C4-2B (cell line): ENCODE data around the gene RNF207.
A peak's percentile ranks its signal among the peaks of the same experiment; 100 is the strongest.

Experiments
- H3K27ac ChIP-seq: fragments of 450-650 bp; 2 replicates; pipeline ENCODE4 v1.5.1; 2017
- CTCF ChIP-seq: fragments of 450-650 bp; conservative IDR thresholded peaks from 2 replicates; pipeline ENCODE4 v1.5.1; 2017; ENCODE audit warnings: mild to moderate bottlenecking
- ZFX ChIP-seq: fragments of 450-650 bp; IDR thresholded peaks from 2 replicates; pipeline ENCODE4 v1.6.1; 2017

Gene RNF207

GRCh38 chr1:6205849-6206519 lies at the start of gene RNF207:
TSS of gene RNF207 (plus strand) at chr1:6206119. CDS start at chr1:6206536, 417 bp downstream.
- H3K27ac ChIP-seq = peak within 1 kb of the TSS; percentile 84
- TF ChIP-seq CTCF (no peak), ZFX (peak; percentile 92)

DNA sequence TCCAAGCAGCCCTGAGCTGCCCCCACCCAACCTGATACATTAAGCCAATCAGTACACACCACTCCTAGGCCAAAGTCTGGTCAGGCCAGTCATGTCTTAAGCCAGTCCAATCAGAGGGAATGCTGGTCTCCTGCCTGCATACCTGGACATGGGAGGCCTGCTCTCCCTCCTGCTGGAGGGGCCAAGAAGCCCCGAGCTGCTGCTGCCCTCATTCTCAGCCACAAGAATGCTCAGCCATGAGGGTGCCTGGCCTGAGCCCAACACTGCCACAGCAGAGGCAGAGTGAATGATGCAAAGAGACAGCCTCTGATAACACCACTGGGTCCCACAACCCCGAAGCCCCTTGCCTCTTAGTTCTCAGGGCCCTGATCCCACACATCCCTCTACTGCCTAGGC lies 48.8 kb upstream of the RNF207 start:
- peak overlapping the region; percentile 51 for H3K27ac ChIP-seq
- TF ChIP-seq ZFX (no peak), CTCF (no peak)

DNA sequence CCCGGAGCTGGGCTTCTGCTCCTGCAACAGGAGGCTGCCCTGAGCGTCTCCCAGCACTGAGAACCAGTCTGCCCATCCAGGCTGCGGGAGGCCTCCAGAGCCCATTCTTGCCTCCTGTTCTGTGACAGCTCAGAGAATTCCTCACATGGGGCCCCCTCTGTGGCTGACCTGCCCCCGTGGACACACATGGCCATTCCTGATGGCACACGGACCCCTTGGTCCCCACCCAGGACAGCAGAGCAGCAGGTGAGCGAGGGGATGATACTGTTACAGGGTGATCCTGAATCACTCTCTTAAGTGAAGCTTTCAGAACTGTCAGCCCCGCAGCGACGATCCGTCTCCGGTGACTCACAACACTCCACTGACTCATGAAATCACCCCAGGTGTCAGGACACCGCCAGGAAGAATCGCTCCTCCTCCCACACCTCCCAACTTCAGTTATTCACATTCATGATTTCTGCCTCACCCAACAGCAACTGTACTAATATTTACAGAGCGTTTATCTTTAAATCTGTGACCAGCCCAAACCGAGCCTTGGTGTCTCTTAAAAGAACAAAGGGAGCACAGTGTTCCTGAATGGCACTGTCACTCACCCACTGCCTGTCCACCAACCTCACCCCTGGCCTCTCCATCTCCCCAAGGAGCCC lies 48.3 kb upstream of the RNF207 start:
- H3K27ac ChIP-seq = peak overlapping the region; percentile 51
- no peak for TF ChIP-seq CTCF
- TF ChIP-seq ZFX = no peak

GRCh38 chr1:6158181-6158580 lies 47.7 kb upstream of the RNF207 start:
- H3K27ac ChIP-seq = peak overlapping the region; percentile 51
- no peak for TF ChIP-seq ZFX
- no peak for TF ChIP-seq CTCF

DNA sequence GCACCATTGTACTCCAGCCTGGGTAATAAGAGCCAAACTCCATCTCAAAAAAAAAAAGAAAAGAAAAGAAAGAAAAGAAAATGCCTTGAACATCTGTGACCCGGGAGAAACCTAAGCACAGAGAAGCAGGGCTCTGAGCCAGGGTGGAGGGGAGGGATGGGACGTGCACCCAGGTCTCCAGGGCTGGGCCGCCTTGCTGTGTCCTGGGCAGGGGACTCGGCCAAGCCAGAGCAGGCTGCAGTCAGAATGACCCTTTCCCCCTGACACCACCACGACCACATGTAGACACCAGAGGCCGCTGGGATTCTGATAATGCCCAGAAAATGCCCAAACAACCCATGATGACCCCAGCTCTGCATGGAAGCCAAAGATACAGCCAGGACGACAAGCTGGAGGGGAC lies 43.6 kb upstream of the RNF207 start:
- TF ChIP-seq ZFX = no peak
- no peak for TF ChIP-seq CTCF
- no peak overlapping the region for H3K27ac ChIP-seq

- H3K27ac ChIP-seq = no peak overlapping the region
- TF ChIP-seq CTCF = no peak
- TF ChIP-seq ZFX = no peak
Observed at GRCh38 chr1:6162773-6163172, 43.1 kb upstream of the RNF207 start.

DNA sequence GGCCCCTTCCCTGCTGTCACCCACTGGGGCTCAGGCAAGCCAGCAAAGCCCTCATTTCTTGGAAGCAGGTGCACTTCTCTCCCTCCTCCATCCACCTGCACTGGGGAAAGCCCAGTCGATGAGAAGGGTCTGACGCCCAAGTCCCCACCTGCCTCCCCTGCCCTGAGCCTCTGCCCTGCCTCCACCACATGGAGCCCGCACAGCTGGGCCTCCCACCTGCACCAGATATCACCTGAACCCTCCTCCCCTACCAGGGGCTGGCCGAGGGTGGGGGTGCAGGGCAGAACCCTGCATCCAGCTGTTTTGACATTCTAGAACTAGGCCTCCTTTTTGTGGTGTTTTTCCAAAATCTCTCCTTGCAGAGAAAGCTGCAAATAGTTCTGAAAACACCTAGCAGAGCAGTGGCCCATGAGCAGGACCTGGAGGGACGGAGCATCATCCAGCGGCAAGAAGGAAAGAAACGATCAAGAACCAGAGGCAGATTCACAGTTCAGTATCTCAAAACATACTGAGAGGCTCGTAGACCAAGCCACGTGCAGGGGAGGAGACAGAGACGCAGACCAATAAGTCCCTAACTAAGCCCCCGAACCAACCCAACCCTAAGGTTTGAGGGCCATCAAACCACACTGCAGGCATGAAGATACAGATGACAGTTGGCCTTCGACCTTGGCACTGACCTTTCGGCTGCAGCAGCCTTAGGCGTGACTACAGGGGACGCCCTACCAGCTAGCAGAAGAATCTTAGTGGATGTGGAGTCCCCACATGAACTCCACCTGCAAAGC lies 42.5 kb upstream of the RNF207 start:
- TF ChIP-seq ZFX = no peak
- no peak for TF ChIP-seq CTCF
- H3K27ac ChIP-seq = no peak overlapping the region
